Cerebellar nuclear complex (tissue), 1 donor: Measurements from ENCODE around the gene TTC32.

Source experiments
- DNase-seq, 2 experiments: peaks; one replicate each; lab custom pipeline; 2025; lab: John Stamatoyannopoulos, UW

TTC32 gene

GRCh38 chr2:19850056-19851050 is 51.4 kb downstream of the TTC32 start:
- no peak for DNase-seq

GRCh38 chr2:19848952-19849351 is 52.8 kb downstream of the TTC32 start:
- no peak for DNase-seq

- no peak for DNase-seq
These were observed 53.6 kb downstream of the TTC32 start for GRCh38 chr2:19848029-19848750.

- no peak for DNase-seq
These were observed 54.3 kb downstream of the TTC32 start for GRCh38 chr2:19847486-19847885.
